BLaER1 (cell line): ENCODE results near the gene RNF150.
A peak's percentile ranks its signal among the peaks of the same experiment; 100 is the strongest.

ENCODE experiments used
- H3K27ac ChIP-seq: shearing (Covaris generic); formaldehyde crosslinking; 2 replicates; pipeline ENCODE4 v1.8.1; 2022
- H3K27me3 ChIP-seq: shearing (Covaris generic); formaldehyde crosslinking; 2 replicates; pipeline ENCODE4 v1.8.1; 2022
- H3K36me3 ChIP-seq: shearing (Covaris generic); formaldehyde crosslinking; 2 replicates; pipeline ENCODE4 v1.8.1; 2022
- H3K4me1 ChIP-seq: shearing (Covaris generic); formaldehyde crosslinking; 2 replicates; pipeline ENCODE4 v1.8.1; 2022
- H3K4me2 ChIP-seq: shearing (Covaris generic); formaldehyde crosslinking; 2 replicates; pipeline ENCODE4 v1.8.1; 2022
- H3K4me3 ChIP-seq: shearing (Covaris generic); formaldehyde crosslinking; 2 replicates; pipeline ENCODE4 v1.8.1; 2022
- H3K9ac ChIP-seq: shearing (Covaris generic); formaldehyde crosslinking; 2 replicates; pipeline ENCODE4 v1.8.1; 2022
- H3K9me3 ChIP-seq: shearing (Covaris generic); formaldehyde crosslinking; 2 replicates; pipeline ENCODE4 v1.8.1; 2022
- H4K20me1 ChIP-seq: shearing (Covaris generic); formaldehyde crosslinking; 2 replicates; pipeline ENCODE4 v1.8.1; 2022
- Cebpa-rat ChIP-seq: shearing (Covaris generic); IDR thresholded peaks from 2 replicates; pipeline ENCODE4 v1.8.1; 2022

The RNF150 gene

GRCh38 chr4:141038428-141038827 is 94.8 kb downstream of the RNF150 start:
- Histone ChIP-seq H3K4me3 (no peak overlapping the region), H3K9me3 (peaks cover 9% of the 10 kb centered on the region), H3K36me3 (no peaks in the 10 kb centered on the region), H4K20me1 (no peaks in the 10 kb centered on the region), H3K9ac (no peak overlapping the region), H3K4me1 (no peaks in the 10 kb centered on the region), H3K27ac (no peak overlapping the region), H3K4me2 (no peak overlapping the region), H3K27me3 (no peaks in the 10 kb centered on the region)
- no peak for TF ChIP-seq Cebpa-rat

- Histone ChIP-seq H3K4me1 (no peaks in the 10 kb centered on the region), H3K4me3 (no peak overlapping the region), H3K4me2 (no peak overlapping the region), H3K36me3 (no peaks in the 10 kb centered on the region), H3K9ac (no peak overlapping the region), H3K9me3 (peaks cover 10% of the 10 kb centered on the region), H3K27me3 (no peaks in the 10 kb centered on the region), H4K20me1 (no peaks in the 10 kb centered on the region), H3K27ac (no peak overlapping the region)
- no peak for TF ChIP-seq Cebpa-rat
These were observed 95.8 kb downstream of the RNF150 start for GRCh38 chr4:141037446-141037845.

DNA sequence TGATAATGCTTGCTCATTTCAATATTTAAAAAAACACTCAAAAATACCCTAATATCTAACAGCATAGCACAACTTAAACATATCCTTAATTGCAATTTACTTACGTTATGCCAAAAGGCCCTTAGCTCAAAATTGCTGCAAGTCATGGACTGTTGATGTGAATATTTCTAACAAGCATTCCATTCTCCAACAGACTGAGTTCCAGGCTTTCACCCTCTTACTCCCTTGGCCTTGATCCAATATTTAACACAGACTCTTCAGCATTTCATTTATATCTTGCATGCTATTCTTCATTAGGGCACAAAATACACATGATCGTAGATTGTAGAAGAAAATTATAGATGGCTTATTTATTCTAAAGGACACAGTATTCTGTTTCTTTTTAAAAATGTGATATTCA is 96.5 kb downstream of the RNF150 start:
- no peak for TF ChIP-seq Cebpa-rat
- Histone ChIP-seq H3K27ac (no peak overlapping the region), H3K4me3 (no peak overlapping the region), H3K9me3 (peaks cover 10% of the 10 kb centered on the region), H3K4me1 (no peaks in the 10 kb centered on the region), H3K27me3 (no peaks in the 10 kb centered on the region), H3K4me2 (no peak overlapping the region), H3K36me3 (no peaks in the 10 kb centered on the region), H3K9ac (no peak overlapping the region), H4K20me1 (no peaks in the 10 kb centered on the region)

GRCh38 chr4:141035920-141036319 is 97.3 kb downstream of the RNF150 start:
- no peak for TF ChIP-seq Cebpa-rat
- Histone ChIP-seq H3K4me1 (no peaks in the 10 kb centered on the region), H3K4me2 (no peak overlapping the region), H3K4me3 (no peak overlapping the region), H4K20me1 (no peaks in the 10 kb centered on the region), H3K9ac (no peak overlapping the region), H3K36me3 (no peaks in the 10 kb centered on the region), H3K27me3 (no peaks in the 10 kb centered on the region), H3K27ac (no peak overlapping the region), H3K9me3 (peaks cover 10% of the 10 kb centered on the region)

GRCh38 chr4:141028024-141028529 is 105.2 kb downstream of the RNF150 start:
- Histone ChIP-seq H3K27ac (no peak overlapping the region), H3K4me3 (no peak overlapping the region), H4K20me1 (no peaks in the 10 kb centered on the region), H3K4me1 (no peaks in the 10 kb centered on the region), H3K9me3 (no peaks in the 10 kb centered on the region), H3K9ac (no peak overlapping the region), H3K4me2 (no peak overlapping the region), H3K36me3 (no peaks in the 10 kb centered on the region), H3K27me3 (no peaks in the 10 kb centered on the region)
- no peak for TF ChIP-seq Cebpa-rat

- Histone ChIP-seq H4K20me1 (no peaks in the 10 kb centered on the region), H3K36me3 (no peaks in the 10 kb centered on the region), H3K27ac (no peak overlapping the region), H3K4me1 (peaks cover under 1% of the 10 kb centered on the region; the same call in 1 of the 2 replicates), H3K9ac (no peak overlapping the region), H3K4me3 (no peak overlapping the region), H3K9me3 (no peaks in the 10 kb centered on the region), H3K27me3 (no peaks in the 10 kb centered on the region), H3K4me2 (no peak overlapping the region)
- no peak for TF ChIP-seq Cebpa-rat
These were observed 105.8 kb downstream of the RNF150 start for GRCh38 chr4:141027421-141027820.

GRCh38 chr4:141026900-141027299 is 106.4 kb downstream of the RNF150 start:
- TF ChIP-seq Cebpa-rat = no peak
- H3K4me3 ChIP-seq = no peak overlapping the region
- no peak overlapping the region for H3K4me2 ChIP-seq
- no peaks in the 10 kb centered on the region for H4K20me1 ChIP-seq
- H3K27me3 ChIP-seq = no peaks in the 10 kb centered on the region
- no peak overlapping the region for H3K27ac ChIP-seq
- no peaks in the 10 kb centered on the region for H3K9me3 ChIP-seq
- no peak overlapping the region for H3K9ac ChIP-seq
- H3K4me1 ChIP-seq = peaks cover 6% of the 10 kb centered on the region
- no peaks in the 10 kb centered on the region for H3K36me3 ChIP-seq

- TF ChIP-seq Cebpa-rat = no peak
- Histone ChIP-seq H3K27ac (no peak overlapping the region), H3K4me3 (no peak overlapping the region), H3K9me3 (no peaks in the 10 kb centered on the region), H4K20me1 (no peaks in the 10 kb centered on the region), H3K9ac (no peak overlapping the region), H3K4me2 (no peak overlapping the region), H3K4me1 (peaks cover 10% of the 10 kb centered on the region), H3K36me3 (no peaks in the 10 kb centered on the region), H3K27me3 (no peaks in the 10 kb centered on the region)
These were observed 110.2 kb downstream of the RNF150 start for GRCh38 chr4:141023051-141023450.

GRCh38 chr4:141022111-141022695 is 111.1 kb downstream of the RNF150 start:
- H3K36me3 ChIP-seq = no peaks in the 10 kb centered on the region
- no peaks in the 10 kb centered on the region for H4K20me1 ChIP-seq
- H3K27me3 ChIP-seq = no peaks in the 10 kb centered on the region
- H3K9ac ChIP-seq = no peak overlapping the region
- no peaks in the 10 kb centered on the region for H3K9me3 ChIP-seq
- peaks cover 10% of the 10 kb centered on the region for H3K4me1 ChIP-seq
- no peak for TF ChIP-seq Cebpa-rat
- peak overlapping the region; percentile 21; the same call in 1 of the 2 replicates for H3K4me2 ChIP-seq
- no peak overlapping the region for H3K27ac ChIP-seq
- no peak overlapping the region for H3K4me3 ChIP-seq

GRCh38 chr4:141021397-141022110 is 111.7 kb downstream of the RNF150 start:
- H3K27ac ChIP-seq = no peak overlapping the region
- H3K4me2 ChIP-seq = peak overlapping the region; percentile 21; the same call in 1 of the 2 replicates
- H3K9ac ChIP-seq = no peak overlapping the region
- H3K4me1 ChIP-seq = peaks cover 10% of the 10 kb centered on the region
- no peaks in the 10 kb centered on the region for H3K27me3 ChIP-seq
- no peaks in the 10 kb centered on the region for H3K36me3 ChIP-seq
- H4K20me1 ChIP-seq = no peaks in the 10 kb centered on the region
- no peak overlapping the region for H3K4me3 ChIP-seq
- TF ChIP-seq Cebpa-rat = no peak
- no peaks in the 10 kb centered on the region for H3K9me3 ChIP-seq
